Left ventricle myocardium superior (tissue), 1 donor: ENCODE data around the gene GDI1. TPM values are rescaled to one million over a fixed set of nuclear protein-coding genes. Genes with fewer than 3 reads are reported as not detected.

Experiments used
- ATAC-seq: fragments of 200-7000 bp; cut with Tn5 transposase; one replicate; pipeline ENCODE4 v1.9.1; 2020; ENCODE audit warnings: mild to moderate bottlenecking, moderate library complexity
- DNase-seq: peaks from one replicate; pipeline ENCODE4 v3.0.0-alpha.2; 2020
- intact Hi-C: fragments of 100-400 bp; cut with micrococcal nuclease; formaldehyde crosslinking; loops from one replicate; pipeline ENCODE4 v1.11.0; 2022
- microRNA-seq: library from miRNA; unstranded; fragments of <30 nt; microRNA quantifications from one replicate; pipeline ENCODE4 v1.2.0, GENCODE V29; 2020; ENCODE audit warnings: borderline number of aligned reads
- total RNA-seq: library from RNA; stranded (reverse); fragmentation: NEBNext Ultra II Directional; extraction: Animal tissue kit (Norgen Biotek cat#: 25700); gene quantifications from one replicate; pipeline ENCODE4 v1.2.1, GENCODE V29; 2021
- donor health status: DM: no; HTN: yes; CAD: no; lungs with severe emphysema.

Gene GDI1
- total RNA-seq, 1 donor from 2014 or later: 86.2 TPM

DNA sequence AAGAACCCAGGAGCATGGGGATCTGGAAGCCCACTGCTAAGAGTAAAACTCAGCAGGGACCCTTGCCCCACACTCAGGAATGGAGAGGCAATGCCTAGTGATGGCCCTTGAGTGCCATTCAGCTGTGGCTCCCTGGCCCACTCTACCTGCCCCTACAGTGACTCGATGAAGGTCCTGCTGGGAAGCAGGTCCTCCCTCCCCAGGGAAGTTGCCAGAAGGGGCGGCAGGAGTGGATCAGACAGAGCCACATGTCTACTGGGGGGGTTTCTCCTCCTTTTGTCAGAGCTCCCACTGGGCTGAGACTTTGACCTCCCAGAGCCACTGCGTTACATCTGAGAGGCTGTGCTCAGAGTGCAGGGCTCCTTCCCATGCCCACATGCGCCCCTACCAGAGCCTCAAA lies 52.2 kb downstream of the GDI1 start:
- ATAC-seq (no peak), DNase-seq (no peak)
- intact Hi-C loops: no loop called here

GRCh38 chrX:154490021-154490413 lies 53.1 kb downstream of the GDI1 start:
- ATAC-seq (peak; percentile 2), DNase-seq (no peak)
- intact Hi-C loops: no loop called here

DNA sequence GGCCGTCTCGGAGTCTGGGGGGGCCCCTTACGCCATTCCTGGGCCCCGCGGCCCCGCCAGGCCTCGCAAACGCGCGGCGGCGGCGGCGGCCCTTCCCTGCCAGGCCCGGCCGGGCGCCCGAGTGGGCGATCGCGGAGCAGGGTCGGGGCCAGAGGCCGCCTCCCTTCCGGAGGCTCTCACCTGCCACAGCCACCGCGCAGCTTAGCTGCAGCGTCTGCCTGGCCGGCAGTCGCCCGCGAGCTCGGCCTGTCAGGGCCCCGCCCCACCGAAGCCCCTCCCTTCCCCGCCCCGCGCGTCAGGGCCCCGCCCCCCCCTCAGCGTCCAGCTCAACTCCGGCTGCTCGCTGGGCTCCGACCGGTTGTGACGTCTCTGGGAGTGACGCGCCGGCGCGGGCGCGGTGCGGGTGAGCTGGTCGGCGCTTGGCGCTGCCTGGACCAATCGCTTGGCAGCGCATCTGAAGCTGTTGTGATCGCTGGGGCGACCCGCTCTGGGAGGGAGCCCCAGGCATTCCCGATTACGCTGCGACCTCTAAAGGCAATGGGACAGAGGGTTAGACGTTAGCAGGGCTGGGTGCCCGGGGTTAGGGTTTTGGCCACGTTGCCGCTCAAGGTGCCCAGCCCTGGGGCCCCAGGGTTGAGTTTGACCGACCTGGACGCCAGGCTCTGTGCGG lies 53.6 kb downstream of the GDI1 start, which contains the start of gene SLC10A3:
SLC10A3 (minus strand) TSS at position 216 of the 670 bp plus-strand sequence. CDS start 1,689 bp downstream, outside the sequence.
- ATAC-seq (peak; percentile 89), DNase-seq (peak; percentile 95)
- intact Hi-C loops: no loop called here

Small RNA genes lying within 50 kb of the gene (microRNA-seq; reads per million reads assigned to microRNA genes)
- gene MIR6858: not detected

Other genes starting within 250 kb of the GDI1 start
- not detected for gene OPN1MW2, start 217.4 kb upstream of the GDI1 start, total RNA-seq
- not detected for gene OPN1MW3, start 179.6 kb upstream of the GDI1 start, total RNA-seq
- not detected for gene TEX28, start 142.0 kb upstream of the GDI1 start, total RNA-seq
- 18.0 TPM for gene TKTL1, start 141.4 kb upstream of the GDI1 start, total RNA-seq
- gene FLNA, start 62.5 kb upstream of the GDI1 start, total RNA-seq: 228 TPM
- gene EMD, start 57.9 kb upstream of the GDI1 start, total RNA-seq: 51.3 TPM
- 1,898 TPM for gene RPL10, start 38.8 kb upstream of the GDI1 start, total RNA-seq
- 58.7 TPM for gene DNASE1L1, start 27.9 kb upstream of the GDI1 start, total RNA-seq
- gene TAFAZZIN, start 25.6 kb upstream of the GDI1 start, total RNA-seq: 38.0 TPM
- gene ATP6AP1, start 8.5 kb upstream of the GDI1 start, total RNA-seq: 81.0 TPM
- gene FAM50A, start 7.0 kb downstream of the GDI1 start, total RNA-seq: 48.4 TPM
- gene PLXNA3, start 21.1 kb downstream of the GDI1 start, total RNA-seq: 22.0 TPM
- gene LAGE3, start 42.1 kb downstream of the GDI1 start, total RNA-seq: 20.7 TPM
- 58.6 TPM for gene UBL4A, start 49.5 kb downstream of the GDI1 start, total RNA-seq
- gene SLC10A3, start 53.5 kb downstream of the GDI1 start, total RNA-seq: 12.2 TPM
- gene FAM3A, start 79.1 kb downstream of the GDI1 start, total RNA-seq: 62.5 TPM
- 10.4 TPM for gene G6PD, start 109.7 kb downstream of the GDI1 start, total RNA-seq
- 15.5 TPM for gene IKBKG, start 110.5 kb downstream of the GDI1 start, total RNA-seq
- not detected for gene CTAG1A, start 148.0 kb downstream of the GDI1 start, total RNA-seq
- not detected for gene CTAG1B, start 182.1 kb downstream of the GDI1 start, total RNA-seq
- gene CTAG2, start 216.4 kb downstream of the GDI1 start, total RNA-seq: not detected